HEK293 (cell line): ENCODE results near the gene MAFF.

Experiments used
- CTCF ChIP-seq: fragments of 450-650 bp; formaldehyde crosslinking; IDR thresholded peaks from 2 replicates; pipeline ENCODE4 v1.5.1; 2016; ENCODE audit warnings: missing biosample characterization, missing genetic modification characterization
- TCF7L2 ChIP-seq: IDR thresholded peaks from 2 replicates; pipeline ENCODE4 v1.6.1; 2011; ENCODE audit warnings: low read depth, mild to moderate bottlenecking, inconsistent platforms, low read length, moderate library complexity, borderline replicate concordance
- ZNF211 ChIP-seq: fragments of 450-650 bp; formaldehyde crosslinking; IDR thresholded peaks from 2 replicates; pipeline ENCODE4 v1.5.1; 2016; ENCODE audit warnings: low read depth, missing biosample characterization, missing genetic modification characterization
- ZNF274 ChIP-seq, 2 experiments: fragments of 200-500 bp in 1 of 2; fragments of 450-650 bp in 1 of 2; sonication (Bioruptor generic) in 1 of 2; formaldehyde crosslinking in 1 of 2; IDR thresholded peaks; 2 replicates each; pipeline versions ENCODE4 v1.5.1 to v1.6.1; 2014 to 2016; ENCODE audit warnings: borderline replicate concordance in 1 of 2, inconsistent platforms in 1 of 2, low read length in 1 of 2, missing biosample characterization in 1 of 2, missing genetic modification characterization in 1 of 2
- ZNF416 ChIP-seq: fragments of 450-650 bp; formaldehyde crosslinking; IDR thresholded peaks from 2 replicates; pipeline ENCODE4 v1.5.1; 2016; ENCODE audit warnings: missing biosample characterization, missing genetic modification characterization

- TF ChIP-seq ZNF211 (tag by site-specific recombination) (no peak), TCF7L2 (no peak), ZNF274 (IDR thresholded peaks at IDR 0.05; ENCODE audit: low read length) (no peak), ZNF274 (tag by site-specific recombination; IDR thresholded peaks at IDR 0.05; ENCODE audit: borderline replicate concordance) (no peak), ZNF416 (tag by site-specific recombination) (no peak), CTCF (tag by site-specific recombination) (no peak)
Observed at GRCh38 chr22:38170469-38170868, 31.3 kb upstream of the MAFF start.
